RWPE2 (cell line): ENCODE data around the gene GOLPH3L.
"Not testable (repeated sequence)": the region's sequence is repeated elsewhere in the genome, so short reads cannot be mapped to it uniquely, and the experiment has no call there.

Experiments used
- ATAC-seq: fragments of 200-7000 bp; cut with Tn5 transposase; 3 replicates; pipeline ENCODE4 v1.9.1; 2021; ENCODE audit warnings: low read depth
- DNase-seq: peaks from one replicate; pipeline ENCODE4 v3.0.0-alpha.2; 2020; ENCODE audit warnings: low spot score
- H3K27ac ChIP-seq: fragments of 450-650 bp; 2 replicates; pipeline ENCODE4 v1.5.1; 2017; ENCODE audit warnings: mild to moderate bottlenecking; ENCODE audit not compliant: poor library complexity, severe bottlenecking
- H3K27me3 ChIP-seq: fragments of 250-450 bp; sonication (Bioruptor Pico); 2 replicates; pipeline ENCODE4 v1.5.1; 2021; ENCODE audit warnings: mild to moderate bottlenecking, moderate library complexity; ENCODE audit not compliant: insufficient read depth, poor library complexity, severe bottlenecking
- H3K36me3 ChIP-seq: fragments of 250-450 bp; sonication (Bioruptor Pico); 2 replicates; pipeline ENCODE4 v1.5.1; 2020; ENCODE audit warnings: low read depth, mild to moderate bottlenecking, moderate library complexity
- H3K4me1 ChIP-seq: fragments of 250-450 bp; sonication (Bioruptor Pico); 2 replicates; pipeline ENCODE4 v1.5.1; 2021; ENCODE audit warnings: mild to moderate bottlenecking, moderate library complexity; ENCODE audit not compliant: insufficient read depth, poor library complexity, severe bottlenecking
- H3K4me3 ChIP-seq: fragments of 250-450 bp; sonication (Bioruptor Pico); 2 replicates; pipeline ENCODE4 v1.5.1; 2021; ENCODE audit warnings: mild to moderate bottlenecking, moderate library complexity; ENCODE audit not compliant: severe bottlenecking
- H3K9me3 ChIP-seq: fragments of 250-450 bp; sonication (Bioruptor Pico); 2 replicates; pipeline ENCODE4 v1.5.1; 2021; ENCODE audit warnings: mild to moderate bottlenecking, moderate library complexity; ENCODE audit not compliant: severe bottlenecking
- CTCF ChIP-seq: fragments of 450-650 bp; IDR thresholded peaks from one replicate; pipeline ENCODE4 v1.5.1; 2017; ENCODE audit warnings: mild to moderate bottlenecking, moderate library complexity; ENCODE audit not compliant: poor library complexity, severe bottlenecking

The GOLPH3L gene

GRCh38 chr1:150663321-150663720, 33.6 kb downstream of the GOLPH3L start:
- TF ChIP-seq CTCF: no peak
- ATAC-seq: no peak
- H3K36me3 ChIP-seq: peaks cover 49% of the 10 kb centered on the region
- H3K4me1 ChIP-seq: peaks cover 19% of the 10 kb centered on the region
- DNase-seq: no peak
- no peaks in the 10 kb centered on the region for H3K27me3 ChIP-seq
- H3K9me3 ChIP-seq: no peaks in the 10 kb centered on the region
- no peak overlapping the region for H3K4me3 ChIP-seq
- no peak overlapping the region for H3K27ac ChIP-seq

- no peak for TF ChIP-seq CTCF
- DNase-seq (no peak), ATAC-seq (no peak)
- Histone ChIP-seq H3K9me3 (no peaks in the 10 kb centered on the region), H3K4me1 (peaks cover 19% of the 10 kb centered on the region), H3K36me3 (peaks cover 49% of the 10 kb centered on the region), H3K27me3 (no peaks in the 10 kb centered on the region), H3K4me3 (no peak overlapping the region), H3K27ac (no peak overlapping the region)
Measured at GRCh38 chr1:150662811-150663210, 34.1 kb downstream of the GOLPH3L start.

GRCh38 chr1:150661156-150661555, 35.8 kb downstream of the GOLPH3L start:
- no peak for DNase-seq
- Histone ChIP-seq H3K9me3 (no peaks in the 10 kb centered on the region), H3K4me1 (peaks cover 19% of the 10 kb centered on the region), H3K27ac (peak overlapping the region; percentile 33), H3K4me3 (no peak overlapping the region), H3K36me3 (peaks cover 49% of the 10 kb centered on the region), H3K27me3 (no peaks in the 10 kb centered on the region)
- TF ChIP-seq CTCF: no peak
- peak; percentile 84 for ATAC-seq

GRCh38 chr1:150660584-150660983, 36.4 kb downstream of the GOLPH3L start:
- Histone ChIP-seq H3K9me3 (no peaks in the 10 kb centered on the region), H3K27ac (peak overlapping the region; percentile 33), H3K4me3 (no peak overlapping the region), H3K36me3 (peaks cover 49% of the 10 kb centered on the region), H3K4me1 (peaks cover 19% of the 10 kb centered on the region), H3K27me3 (no peaks in the 10 kb centered on the region)
- ATAC-seq (no peak), DNase-seq (no peak)
- TF ChIP-seq CTCF: no peak

GRCh38 chr1:150657064-150657463, 39.9 kb downstream of the GOLPH3L start:
- not testable (repeated sequence) for H3K4me3 ChIP-seq, DNase-seq, H3K27me3 ChIP-seq, H3K9me3 ChIP-seq, H3K27ac ChIP-seq, ATAC-seq
- H3K36me3 ChIP-seq: peaks cover 36% of the 10 kb centered on the region
- peaks cover 15% of the 10 kb centered on the region for H3K4me1 ChIP-seq

- H3K36me3 ChIP-seq: peaks cover 26% of the 10 kb centered on the region
- H3K27me3 ChIP-seq, ATAC-seq, H3K27ac ChIP-seq, DNase-seq, H3K9me3 ChIP-seq, H3K4me3 ChIP-seq, H3K4me1 ChIP-seq: not testable (repeated sequence)
Measured at GRCh38 chr1:150654635-150655034, 42.3 kb downstream of the GOLPH3L start.
